ENCODE measurements around the gene PADI4. TPM values are rescaled to one million over a fixed set of nuclear protein-coding genes. Genes with fewer than 3 reads are reported as not detected.

Gene PADI4
- total and polyA plus RNA-seq, 2 of the 8 experiments (the other 6 are each of a cell fraction or from before 2014, with no cell fraction given), result 0.29 TPM; not detected in 1

- Histone ChIP-seq H2BK15ac (ENCODE audit: low read length) (no peak overlapping the region), H2BK12ac (ENCODE audit: low read depth, low read length) (no peak overlapping the region), H3K23ac (ENCODE audit: insufficient read length) (no peak overlapping the region), H3K23me2 (ENCODE audit: low read depth, low read length) (no peaks in the 10 kb centered on the region), H3K79me1 (ENCODE audit: low read depth, low read length) (no peaks in the 10 kb centered on the region), H4K5ac (ENCODE audit: insufficient read length, low read depth, low read length) (no peak overlapping the region), H2BK5ac (ENCODE audit: low read depth, low read length) (no peak overlapping the region), H3K79me2 (ENCODE audit: control insufficient read depth in 1 of 2, insufficient read depth in 2 of 2, low read length in 2 of 2) (no peaks in the 10 kb centered on the region), H3K4ac (replicated peaks; ENCODE audit: insufficient read length, low read depth, low read length) (no peak overlapping the region), H3K14ac (ENCODE audit: insufficient read length) (no peak overlapping the region), H2AK5ac (ENCODE audit: low read depth, low read length) (no peak overlapping the region), H3K56ac (replicated peaks; ENCODE audit: insufficient read length, low read depth, low read length) (no peak overlapping the region), H3K9me3 (ENCODE audit: insufficient read depth in 2 of 2, low read depth in 1 of 2, low read length in 1 of 2) (no peaks in the 10 kb centered on the region), H3K4me1 (replicated peaks in 1 of 4; ENCODE audit: control insufficient read depth in 3 of 4, insufficient read depth in 4 of 4, low read length in 3 of 4) (peaks cover 0 to 2% (median 0%) of the 10 kb centered on the region in 4 experiments; a peak in 1 of 7 replicates), H3K27me3 (replicated peaks in 1 of 4; ENCODE audit: control insufficient read depth in 3 of 4, extremely low read depth in 1 of 4, insufficient read depth in 3 of 4, low read length in 3 of 4) (no peaks in the 10 kb centered on the region), H2AFZ (ENCODE audit: low read length) (no peak overlapping the region), H2BK20ac (ENCODE audit: low read length) (no peak overlapping the region; the same call in 1 of the 2 replicates), H4K8ac (ENCODE audit: extremely low read depth, insufficient read depth, low read length) (peak overlapping the region; percentile 65; the same call in 1 of the 2 replicates), H3K27ac (ENCODE audit: low read depth, low read length) (no peak overlapping the region), H3K9ac (replicated peaks in 1 of 4; ENCODE audit: extremely low read depth in 1 of 4, low read depth in 3 of 4, low read length in 3 of 4) (no peak overlapping the region), H3K18ac (ENCODE audit: extremely low read depth, low read length) (peak overlapping the region; percentile 63; the same call in 1 of the 2 replicates), H4K91ac (replicated peaks; ENCODE audit: insufficient read length, low read length) (no peak overlapping the region), H2BK120ac (replicated peaks; ENCODE audit: low read depth, low read length) (no peak overlapping the region), H3K4me3 (ENCODE audit: extremely low read depth in 1 of 4, insufficient read depth in 2 of 4, low read depth in 3 of 4, low read length in 4 of 4) (no peak overlapping the region), H4K20me1 (replicated peaks in 1 of 2; ENCODE audit: control insufficient read depth in 1 of 2, insufficient read depth in 2 of 2, low read length in 2 of 2) (peaks cover 0 to 2% of the 10 kb centered on the region in 2 experiments), H3K4me2 (ENCODE audit: insufficient read depth in 1 of 2, low read depth in 2 of 2, low read length in 2 of 2) (no peak overlapping the region), H3K36me3 (ENCODE audit: control insufficient read depth in 2 of 4, insufficient read depth in 4 of 4, low read length in 3 of 4) (no peaks in the 10 kb centered on the region)
- ChIA-PET POLR2A (ENCODE audit: partially characterized antibody) (no interaction called here), CTCF (ENCODE audit: partially characterized antibody) (interaction anchor here (0.7 to 4.0 kb wide), 2 partner anchors 8 to 43 kb away, joined by 4 to 28 read pairs; partner anchors contain the start of gene PADI6)
- DNase-seq (ENCODE audit: low read depth in 1 of 2, low spot score in 2 of 2), result no peak
- no peak for TF ChIP-seq BRCA1 (IDR thresholded peaks at IDR 0.05; ENCODE audit: low read depth, low read length)
- TF ChIP-seq JUND (IDR thresholded peaks at IDR 0.05; ENCODE audit: low read length), result no peak
- no peak for TF ChIP-seq CTBP2 (IDR thresholded peaks at IDR 0.05; ENCODE audit: borderline replicate concordance, insufficient read depth, insufficient read length, low read length)
- no peak for TF ChIP-seq RFX5 (IDR thresholded peaks at IDR 0.05; ENCODE audit: borderline replicate concordance, low read depth, low read length)
- WGBS, 2 experiments (ENCODE audit: extremely low coverage in 1 of 2, insufficient coverage in 1 of 2, insufficient read length in 1 of 2, insufficient replicate concordance in 2 of 2, low coverage in 1 of 2, low lambda C conversion rate in 2 of 2, missing lambda C conversion rate in 1 of 2), result 89% methylated on average over 10 of the region's 12 CpGs; no CpG with 5 or more reads in 1 of the 2 experiments
- no peak for FAIRE-seq
Measured at GRCh38 chr1:17363351-17363750, 55.4 kb downstream of the PADI4 start.

All from H1 (cell line).